Cortex of kidney (tissue), 1 donor: ENCODE results near the gene CAV1.

ENCODE experiments used
- DNase-seq: peaks from one replicate; lab custom pipeline; 2025; lab: John Stamatoyannopoulos, UW

Gene CAV1

GRCh38 chr7:116503835-116504234 lies 21.0 kb upstream of the CAV1 start:
- no peak for DNase-seq

DNA sequence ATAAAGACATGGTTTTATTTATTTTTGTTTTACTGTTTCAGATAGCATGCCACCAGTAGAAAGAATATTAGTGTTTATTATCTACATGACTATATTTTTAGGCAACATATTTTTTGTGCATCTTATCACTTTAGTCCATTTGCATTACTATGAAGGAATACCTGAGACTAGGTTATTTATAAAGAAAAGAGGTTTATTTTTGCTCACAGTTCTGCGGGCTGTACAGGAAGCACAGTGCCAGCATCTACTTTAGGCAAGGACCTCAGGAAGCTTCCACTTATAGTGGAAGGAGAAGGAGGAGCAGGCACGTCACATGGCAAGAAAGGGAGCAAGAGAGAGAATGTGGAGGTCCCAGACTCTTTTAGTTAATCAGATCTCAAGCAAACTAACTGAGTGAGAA lies 19.6 kb upstream of the CAV1 start:
- DNase-seq = no peak

- DNase-seq = no peak
Observed at GRCh38 chr7:116505823-116506222, 19.0 kb upstream of the CAV1 start.

- no peak for DNase-seq
Observed at GRCh38 chr7:116509982-116510579, 14.8 kb upstream of the CAV1 start.

- DNase-seq = no peak
Observed at GRCh38 chr7:116510795-116511194, 14.0 kb upstream of the CAV1 start.

- DNase-seq = no peak
Observed at GRCh38 chr7:116511552-116512519, 13.0 kb upstream of the CAV1 start.

DNA sequence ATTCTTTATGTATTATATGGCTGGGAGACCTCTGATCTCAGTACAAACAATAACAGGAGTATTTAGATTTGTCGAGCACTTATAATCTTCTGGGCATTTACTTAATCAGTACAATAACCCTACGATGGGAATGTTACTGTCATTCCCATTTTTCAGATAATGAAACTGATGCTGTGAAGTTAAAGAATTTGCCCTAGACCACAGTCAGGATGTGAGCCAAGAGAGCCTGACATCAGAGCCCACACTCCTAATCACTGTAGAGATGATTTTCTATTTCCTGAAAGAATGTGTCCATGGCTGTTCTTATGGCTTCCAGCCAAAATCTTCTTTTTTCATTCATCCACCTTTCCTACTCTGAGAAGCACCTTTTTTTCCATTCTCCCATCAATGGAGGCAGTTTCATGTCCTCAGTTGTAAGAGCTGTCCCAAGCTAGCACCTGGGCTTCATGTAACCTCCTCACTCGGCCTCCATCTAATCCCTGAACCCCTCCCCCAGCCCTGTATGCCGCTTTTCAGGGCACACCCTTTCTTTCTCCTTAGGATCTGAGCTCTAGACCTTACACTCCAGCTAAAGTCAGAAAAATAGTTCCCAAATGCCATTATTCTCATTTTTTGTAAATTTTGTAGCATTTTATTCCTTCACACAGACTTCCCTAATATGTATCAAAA lies 12.2 kb upstream of the CAV1 start:
- no peak for DNase-seq

GRCh38 chr7:116515584-116515983 lies 9.3 kb upstream of the CAV1 start:
- no peak for DNase-seq

- no peak for DNase-seq
Observed at GRCh38 chr7:116516324-116516723, 8.5 kb upstream of the CAV1 start.

- DNase-seq = no peak
Observed at GRCh38 chr7:116517626-116518025, 7.2 kb upstream of the CAV1 start.

DNA sequence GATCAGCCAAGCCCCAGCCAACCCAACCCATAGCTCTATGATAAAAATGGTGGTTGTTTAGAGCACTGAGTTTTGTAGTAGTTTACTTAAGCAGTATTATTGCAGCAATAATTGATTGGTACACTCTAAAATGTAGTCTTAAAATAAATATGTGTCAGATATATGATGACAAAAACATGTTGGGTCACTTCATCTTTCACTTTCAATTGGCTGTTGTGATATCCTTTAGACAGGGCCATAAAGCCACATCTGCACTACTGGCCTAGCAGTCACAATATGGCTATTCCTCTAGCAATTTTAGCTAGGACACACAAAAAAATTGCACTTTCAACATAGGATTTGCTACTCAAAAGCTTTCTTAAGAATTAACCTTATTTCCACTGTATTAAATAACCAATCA lies 5.9 kb upstream of the CAV1 start:
- no peak for DNase-seq

DNA sequence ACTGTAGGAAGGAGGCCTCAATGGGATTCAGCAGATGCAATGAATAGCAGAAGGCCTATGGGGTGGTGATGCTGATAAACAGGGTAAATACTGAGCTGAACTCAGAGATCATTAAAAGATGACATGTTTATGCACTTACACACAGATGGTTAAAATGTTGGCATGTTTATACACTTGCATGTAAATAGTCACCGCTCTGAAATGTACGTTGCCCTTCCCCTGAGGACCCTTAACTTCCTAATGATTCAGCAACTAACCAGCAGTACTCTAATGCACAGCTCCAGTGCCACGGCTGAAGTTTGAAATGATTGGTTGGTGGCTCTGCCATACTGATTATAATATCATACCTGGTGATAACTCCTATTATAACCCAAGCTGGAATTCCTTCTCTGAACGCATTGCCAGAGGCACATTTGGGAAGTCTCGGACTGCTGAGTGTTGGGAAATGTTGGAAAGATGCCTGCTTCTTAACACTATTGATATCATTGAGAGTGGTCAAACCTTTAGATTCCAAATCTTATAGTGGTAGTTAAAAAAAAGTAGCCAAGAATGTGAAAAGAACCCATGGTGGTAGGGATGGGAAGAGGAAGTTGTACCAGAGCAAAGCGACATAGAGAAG lies 3.7 kb upstream of the CAV1 start:
- DNase-seq = no peak

GRCh38 chr7:116522247-116522646 lies 2.6 kb upstream of the CAV1 start:
- no peak for DNase-seq

DNA sequence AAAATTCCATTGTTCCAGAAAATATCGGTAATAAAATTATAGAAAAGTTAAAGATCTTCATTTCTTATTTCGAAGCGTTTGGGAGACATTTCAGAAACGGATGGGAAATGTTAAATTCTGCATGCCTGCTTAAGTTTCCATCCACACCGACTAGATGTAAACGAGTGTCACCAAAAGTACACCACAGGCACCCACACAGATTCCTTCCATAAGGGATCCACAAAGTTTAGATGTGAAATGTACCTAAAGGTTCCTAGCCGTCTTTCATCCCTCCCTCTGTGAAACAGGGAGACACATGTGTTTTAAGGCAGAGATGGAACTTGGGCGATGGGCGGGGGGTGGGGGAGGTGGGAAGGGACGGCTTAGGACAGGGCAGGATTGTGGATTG lies 621 bp upstream of the CAV1 start:
- DNase-seq = no peak

DNA sequence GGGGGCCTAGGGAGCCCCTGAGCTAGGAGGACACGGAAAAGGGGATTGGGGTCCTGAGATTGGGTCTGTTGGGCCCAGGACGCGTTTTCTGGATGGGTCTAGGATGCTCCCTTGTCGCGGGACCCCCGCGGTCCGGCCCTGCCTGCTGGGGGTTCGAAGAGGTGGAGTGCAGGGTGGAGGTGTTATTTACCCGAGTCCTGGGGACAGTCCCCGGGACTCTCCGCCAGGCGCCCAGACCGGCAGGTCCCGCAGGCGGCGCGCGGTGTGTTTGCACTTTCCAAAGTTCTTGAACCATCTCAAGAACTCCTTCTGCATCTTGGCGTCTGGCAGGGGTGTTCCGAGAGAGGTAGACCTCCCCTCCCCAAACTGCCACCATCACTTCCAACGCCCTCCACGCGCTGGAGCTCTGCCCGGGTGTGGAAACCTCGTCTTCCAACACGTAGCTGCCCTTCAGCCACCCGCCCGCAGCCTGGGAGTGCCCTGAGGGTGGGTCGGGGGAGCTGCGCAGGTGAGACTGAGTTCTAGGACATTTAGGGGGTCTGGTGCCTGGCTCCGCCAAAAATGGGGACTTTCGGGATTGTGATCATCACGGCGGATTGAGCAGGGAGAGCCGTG lies 569 bp downstream of the CAV1 start:
- DNase-seq = no peak

- peak; percentile 17 for DNase-seq
Observed at GRCh38 chr7:116525913-116526861, 1.4 kb downstream of the CAV1 start.

- DNase-seq = no peak
Observed at GRCh38 chr7:116526897-116527296, 2.1 kb downstream of the CAV1 start.

DNA sequence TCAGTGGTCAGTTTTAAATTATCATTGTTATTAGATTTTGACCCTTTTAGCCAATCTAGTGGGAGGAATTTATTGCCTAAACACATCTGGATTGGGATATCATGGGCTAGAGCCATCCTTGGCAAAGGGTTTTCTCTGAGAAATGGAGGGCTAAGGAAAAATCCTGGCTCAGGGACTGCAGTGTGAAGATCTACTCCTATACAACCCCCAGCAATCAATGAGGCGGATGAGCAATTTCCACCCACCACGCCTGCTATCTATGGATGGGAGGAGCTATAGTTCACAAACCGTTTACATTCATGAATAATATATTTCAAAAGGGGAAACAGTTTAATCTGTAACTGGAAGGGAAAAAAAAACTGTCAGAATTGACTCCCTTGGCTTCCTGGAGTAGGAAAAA lies 2.7 kb downstream of the CAV1 start:
- DNase-seq = no peak

DNA sequence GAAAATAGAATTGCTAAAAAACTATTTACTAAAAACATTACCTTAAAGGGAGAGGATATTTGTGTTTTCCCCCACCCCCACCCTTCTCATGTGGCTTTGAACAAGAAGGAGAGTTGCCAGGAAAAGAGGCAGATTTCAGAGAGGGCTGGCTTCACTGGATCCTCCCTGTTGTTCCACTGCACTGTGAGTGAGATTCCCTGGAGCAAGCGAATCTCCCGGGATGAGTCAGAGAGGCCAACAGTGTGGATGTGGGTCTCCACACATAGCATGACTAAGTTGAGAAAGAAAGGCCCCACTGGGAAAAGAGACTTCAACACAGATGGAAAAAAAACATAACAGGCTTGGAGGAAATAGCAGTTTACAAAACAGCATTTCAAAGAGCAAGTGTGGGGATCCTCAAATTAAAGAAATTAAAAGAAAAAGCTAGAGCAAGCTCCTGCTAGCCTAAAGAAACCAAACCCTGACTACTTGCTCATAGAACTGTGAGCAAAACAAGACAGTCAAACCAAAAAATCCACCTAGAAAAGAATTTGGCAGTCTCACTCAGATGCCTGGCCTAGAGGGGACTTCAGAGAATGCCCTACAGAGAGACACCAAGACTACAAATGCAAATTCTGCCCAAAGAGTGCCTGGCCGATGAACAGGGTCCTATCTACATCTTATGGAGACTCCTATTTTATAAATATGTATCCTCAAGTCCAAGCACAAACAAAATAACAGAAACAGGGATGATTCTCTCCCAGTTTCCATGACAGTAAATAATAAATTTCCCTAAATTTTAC lies 3.4 kb downstream of the CAV1 start:
- no peak for DNase-seq

DNA sequence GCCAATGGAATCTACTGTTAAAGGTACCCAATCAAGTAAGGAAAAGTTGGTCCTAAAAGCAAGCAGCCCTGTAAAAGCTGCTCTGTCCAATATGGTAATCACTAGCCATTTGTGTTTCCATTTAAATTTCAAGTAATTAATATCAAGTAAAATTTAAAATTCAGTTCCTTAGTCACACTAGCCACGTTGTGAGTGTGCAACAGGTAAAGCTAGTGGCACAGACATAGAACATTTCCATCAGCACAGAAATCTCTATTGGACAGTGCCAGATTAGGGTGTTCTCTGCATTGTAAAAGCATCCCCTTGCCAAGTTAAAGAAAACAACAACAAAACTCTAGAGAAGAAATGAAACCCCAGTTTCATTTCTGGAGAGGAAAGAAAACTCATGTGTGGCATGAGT lies 4.4 kb downstream of the CAV1 start:
- no peak for DNase-seq
